ENCODE results near the gene FRMD5.

DNA sequence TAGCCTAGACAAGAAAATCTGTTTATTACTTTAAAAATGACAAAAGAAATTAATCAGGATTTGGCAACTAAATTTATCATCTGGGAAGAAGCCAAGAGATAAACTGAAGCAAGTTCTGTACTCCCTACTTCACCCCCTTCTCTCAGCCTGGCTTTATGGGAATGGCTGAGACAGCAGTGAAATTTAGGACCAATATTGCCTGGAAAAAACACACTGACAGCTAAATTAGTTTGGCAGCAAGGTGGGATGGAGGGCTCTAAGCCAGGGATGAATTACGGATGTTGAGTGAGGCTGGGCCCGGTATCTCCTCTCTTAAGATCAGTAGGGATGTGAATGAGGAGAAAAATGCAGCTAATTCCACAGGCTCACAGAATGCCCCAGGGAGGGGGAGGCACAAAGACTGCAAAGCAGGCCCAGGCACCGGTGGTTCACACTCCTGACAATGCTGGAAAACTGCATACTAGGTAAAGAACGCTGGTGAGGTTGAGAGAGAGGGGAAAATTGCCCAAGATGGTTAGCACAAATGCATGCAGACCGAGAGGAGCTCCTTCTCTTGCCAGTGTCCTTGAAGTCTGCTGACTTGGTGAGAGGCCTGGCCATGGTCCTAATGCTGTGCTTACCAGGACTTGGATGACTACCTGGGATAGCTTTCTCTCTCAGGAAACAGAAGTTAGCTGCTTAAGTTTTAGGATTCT, 279.3 kb downstream of the FRMD5 start:
- TF ChIP-seq, protein P1, sequence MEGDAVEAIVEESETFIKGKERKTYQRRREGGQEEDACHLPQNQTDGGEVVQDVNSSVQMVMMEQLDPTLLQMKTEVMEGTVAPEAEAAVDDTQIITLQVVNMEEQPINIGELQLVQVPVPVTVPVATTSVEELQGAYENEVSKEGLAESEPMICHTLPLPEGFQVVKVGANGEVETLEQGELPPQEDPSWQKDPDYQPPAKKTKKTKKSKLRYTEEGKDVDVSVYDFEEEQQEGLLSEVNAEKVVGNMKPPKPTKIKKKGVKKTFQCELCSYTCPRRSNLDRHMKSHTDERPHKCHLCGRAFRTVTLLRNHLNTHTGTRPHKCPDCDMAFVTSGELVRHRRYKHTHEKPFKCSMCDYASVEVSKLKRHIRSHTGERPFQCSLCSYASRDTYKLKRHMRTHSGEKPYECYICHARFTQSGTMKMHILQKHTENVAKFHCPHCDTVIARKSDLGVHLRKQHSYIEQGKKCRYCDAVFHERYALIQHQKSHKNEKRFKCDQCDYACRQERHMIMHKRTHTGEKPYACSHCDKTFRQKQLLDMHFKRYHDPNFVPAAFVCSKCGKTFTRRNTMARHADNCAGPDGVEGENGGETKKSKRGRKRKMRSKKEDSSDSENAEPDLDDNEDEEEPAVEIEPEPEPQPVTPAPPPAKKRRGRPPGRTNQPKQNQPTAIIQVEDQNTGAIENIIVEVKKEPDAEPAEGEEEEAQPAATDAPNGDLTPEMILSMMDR (IDR thresholded peaks at IDR 0.05; ENCODE audit: low read length) = no peak
- TF ChIP-seq EZH2 (optimal IDR thresholded peaks at IDR 0.05; ENCODE audit: low read depth, low read length) = no peak

Data from MM.1S (cell line).